ENCODE measurements around the gene PTPRK.
"Not testable (repeated sequence)": the region's sequence is repeated elsewhere in the genome, so short reads cannot be mapped to it uniquely, and the experiment has no call there.

Gene PTPRK

DNA sequence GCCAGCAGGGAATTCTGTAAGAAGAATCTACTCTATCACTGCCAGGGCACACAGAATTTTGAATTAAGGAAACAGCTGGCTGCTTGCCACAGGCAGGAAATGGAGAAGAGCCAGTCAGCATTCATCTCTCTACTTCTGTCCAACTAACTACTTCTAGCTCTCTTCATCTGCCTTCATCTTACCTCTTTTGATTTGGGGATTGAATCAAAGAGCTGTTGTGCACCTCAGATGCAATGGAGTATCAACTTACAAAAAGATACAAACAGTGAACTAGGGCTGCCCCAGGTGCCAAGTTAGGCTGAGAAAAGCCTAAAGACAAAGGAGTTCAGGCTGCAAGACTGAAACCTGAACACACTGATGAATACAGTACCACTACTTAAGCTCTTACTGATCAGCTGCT is 82.0 kb downstream of the PTPRK start:
- DNase-seq (ENCODE audit: low spot score) = no peak

DNA sequence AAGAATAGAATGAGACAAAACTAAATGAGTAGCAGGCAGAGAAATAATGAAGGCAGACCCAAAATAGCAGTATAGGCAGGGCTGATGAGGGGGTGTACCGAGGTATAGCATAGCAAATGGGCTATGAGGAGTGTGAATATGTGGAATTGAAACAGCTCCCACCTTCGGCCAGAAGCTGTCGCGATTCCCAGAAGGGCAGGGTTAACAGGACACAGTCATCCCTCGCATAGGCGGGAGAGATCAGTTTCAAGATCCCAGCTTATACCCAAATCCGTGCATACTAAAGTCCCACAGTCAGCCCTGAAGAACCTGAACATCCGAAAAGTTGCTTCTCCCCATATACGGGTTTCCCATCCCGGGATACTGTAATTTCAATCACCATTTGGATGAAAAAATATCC is 82.7 kb downstream of the PTPRK start:
- DNase-seq (ENCODE audit: low spot score) = no peak

DNA sequence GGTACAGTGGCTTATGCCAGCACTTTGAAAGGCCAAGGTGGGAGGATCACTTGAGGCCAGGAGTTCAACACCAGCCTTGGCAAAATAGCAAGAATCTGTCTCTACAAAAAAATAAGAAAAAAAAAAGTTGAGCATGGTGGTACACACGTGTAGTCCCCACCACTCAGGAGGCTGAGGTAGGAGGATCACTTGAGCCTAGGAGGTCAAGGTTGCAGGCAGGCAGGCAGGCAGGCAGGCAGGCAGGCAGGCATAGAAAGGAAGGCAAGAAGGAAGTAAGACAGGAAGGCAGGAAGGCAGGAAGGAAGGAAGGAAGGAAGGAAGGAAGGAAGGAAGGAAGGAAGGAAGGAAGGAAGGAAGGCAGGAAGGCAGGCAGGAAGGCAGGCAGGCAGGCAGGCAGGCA is 85.6 kb downstream of the PTPRK start:
- DNase-seq (ENCODE audit: low spot score) = not testable (repeated sequence)

DNA sequence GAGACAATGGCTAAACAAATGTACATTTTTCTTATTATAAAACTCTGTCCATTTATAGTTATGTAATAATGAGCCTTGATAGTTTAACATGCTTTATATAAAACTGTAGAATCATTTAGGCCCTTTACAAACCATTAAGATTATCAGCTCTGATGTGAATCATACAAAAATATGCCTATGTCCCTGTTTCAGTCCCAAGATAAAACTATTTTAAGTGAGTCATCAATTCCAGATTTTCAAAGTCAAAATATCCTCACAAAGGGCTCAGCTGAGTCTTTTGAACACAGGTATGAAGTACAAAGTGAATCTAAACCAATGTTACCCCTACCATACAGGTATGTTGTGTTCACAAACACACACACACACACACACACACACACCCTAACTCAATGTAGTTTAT is 88.0 kb downstream of the PTPRK start:
- DNase-seq (ENCODE audit: low spot score) = peak; percentile 13

- DNase-seq (ENCODE audit: low spot score) = no peak
Observed at GRCh38 chr6:128427139-128427538, 93.3 kb downstream of the PTPRK start.

DNA sequence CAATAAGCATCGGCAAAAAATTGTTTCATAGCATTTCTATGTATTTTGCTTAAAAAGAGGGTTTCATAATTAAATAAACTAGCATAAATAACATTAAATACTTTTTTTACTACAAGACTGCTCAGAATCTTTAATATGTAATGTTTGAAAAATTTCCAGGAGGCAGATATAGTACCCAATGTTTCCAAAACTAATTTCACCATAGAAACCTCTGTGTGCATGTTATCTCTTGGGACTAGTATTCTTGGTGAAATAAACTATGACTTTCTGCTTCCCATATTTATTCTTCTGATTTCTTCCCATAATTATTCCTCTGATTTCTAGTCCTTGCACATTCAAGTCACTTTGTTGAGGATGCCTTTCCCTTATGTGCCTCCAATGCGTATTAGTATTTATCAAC is 94.5 kb downstream of the PTPRK start:
- no peak for DNase-seq (ENCODE audit: low spot score)

GRCh38 chr6:128422871-128423270 is 97.5 kb downstream of the PTPRK start:
- DNase-seq (ENCODE audit: low spot score) = no peak

DNA sequence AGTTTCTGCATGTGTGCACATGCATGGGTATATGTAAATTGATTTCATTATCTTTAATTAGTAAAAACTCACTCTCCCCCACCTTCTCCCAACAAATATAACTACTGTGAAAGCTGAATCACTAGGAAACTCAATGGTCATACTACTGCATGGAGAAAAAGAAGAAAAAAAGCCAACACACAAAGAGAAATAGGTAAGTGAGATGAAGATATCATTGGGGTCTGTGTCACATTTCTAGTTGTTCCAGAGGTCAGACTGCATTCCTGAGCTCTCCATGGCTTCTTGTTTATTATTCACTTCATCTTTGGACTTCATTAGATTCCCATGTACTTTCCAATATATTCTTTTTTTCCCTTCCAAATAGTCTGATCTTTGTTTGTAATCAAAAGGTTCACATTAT is 98.2 kb downstream of the PTPRK start:
- no peak for DNase-seq (ENCODE audit: low spot score)

- DNase-seq (ENCODE audit: low spot score) = no peak
Observed at GRCh38 chr6:128421788-128422187, 98.6 kb downstream of the PTPRK start.

DNA sequence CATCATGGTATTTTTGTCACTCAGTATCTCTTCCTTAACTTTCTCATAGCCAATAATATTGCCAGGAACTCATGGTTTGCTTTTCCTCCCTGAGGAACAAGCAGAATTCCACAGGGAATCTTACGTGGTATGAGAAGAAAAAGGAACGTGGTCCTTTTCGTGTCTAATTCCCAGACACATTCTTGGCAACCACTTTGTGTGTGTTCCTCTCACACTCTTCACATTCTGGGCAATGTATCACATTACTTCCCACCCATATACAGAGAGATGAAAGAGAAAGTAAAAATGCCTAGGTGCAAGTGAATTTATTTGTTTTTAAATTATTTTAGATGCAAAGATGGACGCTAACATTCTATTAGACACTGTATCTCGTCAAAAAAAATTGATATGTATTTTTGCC is 102.7 kb downstream of the PTPRK start:
- DNase-seq (ENCODE audit: low spot score) = no peak

GRCh38 chr6:128415387-128415786 is 105.0 kb downstream of the PTPRK start:
- DNase-seq (ENCODE audit: low spot score) = no peak

GRCh38 chr6:128414943-128415342 is 105.5 kb downstream of the PTPRK start:
- DNase-seq (ENCODE audit: low spot score) = no peak

DNA sequence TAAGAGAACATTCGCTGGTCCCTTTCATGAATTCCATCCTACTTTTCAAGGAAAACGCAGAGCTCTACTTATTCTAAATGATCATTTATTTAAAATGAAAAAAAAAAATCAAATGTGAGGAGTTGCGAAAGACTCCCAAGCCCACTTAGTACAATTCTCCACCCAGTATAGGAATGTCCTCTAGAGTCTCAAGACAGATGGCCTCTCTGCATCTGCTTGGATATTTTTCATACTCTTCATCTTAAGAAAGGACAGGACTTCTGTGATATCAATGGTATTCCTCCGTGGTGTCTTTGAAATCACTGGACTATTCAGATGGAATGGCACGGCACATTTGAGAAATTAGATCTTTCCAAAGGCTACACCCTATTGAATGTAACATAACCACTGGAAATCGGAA is 107.1 kb downstream of the PTPRK start:
- no peak for DNase-seq (ENCODE audit: low spot score)

DNA sequence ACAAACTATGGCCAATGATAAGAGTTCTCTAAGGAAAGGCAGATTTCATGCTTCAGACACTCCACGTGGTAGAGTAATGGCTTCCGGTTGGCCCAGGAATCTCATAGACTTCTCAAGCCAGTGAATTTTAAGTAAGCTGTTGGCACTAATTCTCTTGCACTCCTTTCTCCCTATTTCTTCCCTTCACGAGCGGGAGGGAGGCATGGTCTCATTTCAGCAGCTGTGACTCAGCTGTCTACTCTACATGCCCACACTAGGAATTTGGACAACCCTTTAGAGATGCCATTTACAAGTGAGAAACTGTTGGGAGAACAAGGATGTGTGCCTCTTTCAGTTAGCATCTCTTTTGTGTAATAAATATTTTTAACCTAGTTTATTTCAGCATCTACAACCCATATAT is 107.7 kb downstream of the PTPRK start:
- DNase-seq (ENCODE audit: low spot score) = no peak

DNA sequence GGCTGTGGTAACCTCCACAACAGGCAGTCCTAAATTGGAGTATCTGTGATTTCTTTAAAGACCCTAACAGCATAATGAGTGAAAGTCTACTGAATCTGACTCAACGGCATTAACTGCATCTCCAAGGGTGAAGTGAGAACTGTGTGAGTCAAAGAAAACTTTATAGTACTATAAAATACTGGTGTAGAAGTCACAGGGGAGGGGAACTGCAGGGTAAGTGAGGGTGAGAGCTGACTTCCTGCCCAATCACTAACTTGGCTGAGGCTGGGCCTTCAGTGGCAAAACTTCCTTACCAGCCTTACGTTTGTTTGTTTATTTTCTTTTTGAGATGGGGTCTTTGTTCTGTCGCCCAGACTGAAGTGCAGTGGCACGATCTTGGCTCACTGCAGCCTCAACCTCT is 109.8 kb downstream of the PTPRK start:
- no peak for DNase-seq (ENCODE audit: low spot score)

GRCh38 chr6:128409003-128409402 is 111.4 kb downstream of the PTPRK start:
- DNase-seq (ENCODE audit: low spot score) = no peak

- no peak for DNase-seq (ENCODE audit: low spot score)
Observed at GRCh38 chr6:128406453-128406852, 113.9 kb downstream of the PTPRK start.

- DNase-seq (ENCODE audit: low spot score) = no peak
Observed at GRCh38 chr6:128403618-128404444, 116.6 kb downstream of the PTPRK start.

DNA sequence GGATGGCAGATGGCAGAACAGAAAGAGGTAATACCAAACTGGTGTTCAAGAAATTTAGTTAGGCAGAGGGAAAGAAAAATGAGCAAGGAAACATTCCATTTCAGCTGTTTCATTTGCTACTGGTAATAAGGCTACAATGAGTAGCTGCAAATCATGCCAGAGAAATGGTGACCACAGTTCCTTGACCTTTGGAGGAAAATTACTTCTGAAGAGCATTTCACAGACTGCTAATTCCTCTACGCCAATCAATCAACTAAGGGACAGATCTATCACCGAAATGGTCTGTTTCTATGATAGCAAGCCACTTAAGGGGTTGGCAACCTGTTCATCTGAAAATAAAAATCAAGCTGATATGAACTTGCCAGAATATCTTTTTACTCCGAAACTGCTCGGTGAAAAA is 119.5 kb downstream of the PTPRK start:
- DNase-seq (ENCODE audit: low spot score) = no peak

DNA sequence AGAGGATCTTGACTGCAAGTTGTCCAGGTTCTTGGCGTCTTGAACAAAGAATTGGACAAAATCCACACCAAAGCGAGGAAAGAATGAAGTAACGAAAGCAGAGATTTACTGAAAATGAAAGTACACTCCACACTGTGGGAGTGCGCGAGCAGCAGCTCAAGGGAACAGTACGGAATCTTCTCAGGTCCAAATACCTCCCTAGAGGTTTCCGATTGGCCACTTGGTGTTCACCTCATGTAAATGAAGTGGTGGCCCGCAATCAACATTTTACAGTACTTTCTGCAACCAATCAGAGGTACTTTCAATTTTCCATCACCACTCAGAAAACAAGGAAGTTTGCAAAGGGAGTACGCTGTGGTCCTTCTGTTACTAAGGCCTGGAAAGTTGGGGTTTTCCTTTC is 122.4 kb downstream of the PTPRK start:
- no peak for DNase-seq (ENCODE audit: low spot score)

DNA sequence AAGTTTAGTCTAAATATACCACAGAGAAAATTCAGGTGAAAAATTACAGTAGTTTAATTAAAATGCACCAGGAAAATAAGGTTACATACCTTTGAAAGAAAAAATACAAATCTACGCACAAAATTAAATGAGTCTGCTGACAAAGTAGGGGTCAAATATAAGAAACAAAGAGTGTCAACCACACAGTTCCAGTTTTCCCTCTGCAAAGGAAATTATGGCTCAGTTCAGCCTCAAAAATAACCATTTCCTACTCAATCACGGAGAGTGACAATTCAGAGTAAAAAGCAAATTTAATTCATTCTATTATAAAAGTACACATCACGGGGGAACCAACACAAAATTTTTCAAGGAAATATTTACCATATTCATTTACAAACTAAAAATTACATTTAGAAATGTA is 124.8 kb downstream of the PTPRK start:
- peak; percentile 5 for DNase-seq (ENCODE audit: low spot score)

DNA sequence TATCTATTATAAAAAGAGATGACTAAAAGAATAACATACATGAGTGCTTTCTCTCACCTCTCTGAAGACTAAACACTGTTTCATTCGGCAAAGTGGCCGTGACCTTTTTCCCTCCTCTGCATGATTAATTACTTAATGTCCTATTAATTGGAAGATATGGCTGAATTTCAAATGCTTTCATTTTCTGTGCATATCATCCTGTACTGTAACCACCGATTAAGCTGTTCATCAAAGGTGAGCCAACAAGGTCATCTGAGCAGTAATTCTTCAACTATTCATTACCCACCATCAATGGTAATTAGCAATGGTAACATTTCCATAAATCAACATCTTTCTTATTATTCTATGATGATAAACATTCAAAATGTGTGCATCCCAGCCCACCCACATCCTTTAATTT is 125.2 kb downstream of the PTPRK start:
- no peak for DNase-seq (ENCODE audit: low spot score)

GRCh38 chr6:128394167-128394566 is 126.2 kb downstream of the PTPRK start:
- DNase-seq (ENCODE audit: low spot score) = no peak

GRCh38 chr6:128389820-128390534 is 130.4 kb downstream of the PTPRK start:
- no peak for DNase-seq (ENCODE audit: low spot score)

Data from kidney capillary endothelial cell (primary cell).